Measurements from ENCODE around the gene PLA2G15.
"Not testable (repeated sequence)": the region's sequence is repeated elsewhere in the genome, so short reads cannot be mapped to it uniquely, and the experiment has no call there.

PLA2G15 gene

GRCh38 chr16:68281368-68282063 lies 36.3 kb downstream of the PLA2G15 start:
- no peak for DNase-seq

DNA sequence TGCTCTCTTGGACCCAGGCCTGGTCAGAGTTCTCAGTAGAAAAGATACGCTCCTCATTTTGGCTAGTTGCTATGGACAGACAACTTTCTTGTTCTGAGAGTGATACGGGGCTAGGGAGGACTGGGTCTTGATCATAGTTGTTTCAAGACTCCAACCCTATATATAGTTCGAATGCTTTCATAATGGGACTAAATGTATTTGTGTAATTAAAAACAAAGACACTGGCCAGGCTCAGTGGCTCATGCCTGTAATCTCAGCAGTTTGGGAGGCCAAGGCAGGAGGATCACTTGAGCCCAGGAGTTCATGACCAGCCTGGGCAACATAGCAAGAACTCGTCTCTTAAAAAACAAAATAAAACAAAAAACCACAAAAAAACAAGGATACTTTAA lies 36.9 kb downstream of the PLA2G15 start:
- DNase-seq: no peak

DNA sequence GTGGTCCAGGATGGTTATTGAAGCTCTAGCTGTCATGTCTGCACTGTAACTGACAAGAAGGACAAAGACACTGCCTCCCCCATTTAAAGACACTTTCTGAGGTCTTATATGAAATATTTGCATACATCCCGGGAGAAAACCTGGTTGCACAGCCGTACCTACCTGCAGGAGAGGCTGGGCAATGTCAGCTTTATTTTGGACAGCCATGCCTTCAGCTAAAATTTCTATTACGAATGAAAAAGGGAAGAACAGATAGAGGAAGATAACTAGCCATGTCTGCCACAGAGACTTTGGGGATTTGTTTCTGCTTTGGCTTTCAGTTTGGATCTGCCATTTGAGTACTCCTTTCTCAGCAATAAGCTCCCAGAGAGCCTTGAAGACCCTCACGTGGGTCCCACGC lies 38.2 kb downstream of the PLA2G15 start:
- DNase-seq: no peak

GRCh38 chr16:68283801-68284598 lies 38.8 kb downstream of the PLA2G15 start:
- no peak for DNase-seq

DNA sequence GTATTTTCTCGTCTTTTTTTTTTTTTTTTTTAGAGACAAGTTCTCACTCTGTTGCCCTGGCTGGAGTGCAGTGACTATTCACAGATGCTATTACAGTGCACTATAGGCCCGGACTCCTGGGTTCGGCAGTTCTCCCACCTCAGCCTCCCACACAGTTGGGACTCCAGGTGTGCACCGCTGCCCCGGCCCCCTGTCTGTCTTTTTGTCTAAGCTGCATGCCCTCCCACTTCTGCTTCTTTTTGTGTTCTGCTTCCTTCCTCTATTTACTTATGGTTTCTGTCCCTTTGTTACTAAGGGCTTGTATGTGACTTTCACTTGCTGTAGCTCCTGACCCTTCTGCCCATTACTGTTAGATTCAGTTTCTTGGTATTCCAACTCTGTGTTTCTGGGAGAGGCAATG lies 39.7 kb downstream of the PLA2G15 start:
- no peak for DNase-seq

DNA sequence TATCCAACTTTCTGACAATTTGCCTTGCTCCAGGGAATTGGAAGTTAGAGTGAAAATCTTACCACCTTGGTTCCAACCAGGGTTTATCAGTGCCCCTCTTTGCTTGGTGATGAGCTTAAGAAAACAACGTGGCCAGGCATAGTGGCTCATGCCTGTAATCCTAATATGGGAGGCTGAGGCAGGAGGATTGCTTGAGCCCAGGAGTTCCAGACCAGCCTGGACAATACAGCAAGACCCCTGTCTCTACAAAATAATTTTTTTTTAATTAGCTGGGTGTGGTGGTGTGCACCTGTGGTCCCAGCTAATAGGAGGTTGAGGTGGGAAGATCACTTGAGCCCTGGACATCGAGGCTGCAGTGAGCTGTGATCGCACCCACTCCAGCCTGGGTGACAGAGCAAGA lies 40.5 kb downstream of the PLA2G15 start:
- DNase-seq: no peak

DNA sequence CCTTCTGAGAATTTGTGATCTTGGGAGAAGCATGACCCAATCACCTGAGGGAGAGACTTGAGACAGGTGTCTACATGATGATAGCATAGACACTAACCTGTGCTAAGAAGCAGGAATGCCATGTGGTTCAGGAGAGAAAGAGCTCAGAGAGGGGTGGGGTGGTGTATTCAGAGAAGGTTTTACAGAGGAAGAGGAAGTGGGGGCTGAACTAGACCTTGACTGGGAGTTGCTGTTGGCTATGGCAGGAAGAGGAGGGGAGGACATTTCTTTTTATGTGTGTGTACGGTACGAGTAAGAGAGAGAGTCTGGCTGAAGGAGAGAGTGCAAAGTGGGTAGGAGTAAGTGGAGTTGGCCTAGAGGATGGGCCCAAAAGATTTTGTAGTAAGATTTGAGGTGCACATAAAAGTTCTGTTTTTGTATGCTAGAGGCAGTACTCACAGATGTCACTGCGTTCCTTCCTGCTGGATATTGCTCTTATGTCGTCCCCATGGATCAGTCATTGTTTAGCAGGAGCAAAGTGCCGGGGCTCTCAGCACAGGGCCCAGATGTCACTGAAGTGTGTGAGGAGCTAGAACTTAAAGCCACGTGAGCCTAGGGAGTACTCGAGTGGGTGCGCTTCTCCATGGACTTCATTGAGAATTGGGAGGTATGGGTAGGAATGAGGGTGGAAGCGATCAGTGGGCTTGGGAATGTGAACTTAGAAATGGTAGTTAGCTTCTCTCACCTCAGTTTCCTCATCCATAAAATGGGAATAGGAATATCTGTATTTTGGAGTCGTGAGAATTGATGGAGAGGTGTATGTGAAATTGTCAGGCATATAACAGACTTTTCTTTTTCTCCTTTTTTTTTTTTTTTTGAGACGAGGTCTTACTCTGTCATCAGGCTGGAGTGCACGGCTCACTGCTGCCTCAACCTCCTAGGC lies 41.2 kb downstream of the PLA2G15 start:
- DNase-seq: no peak

GRCh38 chr16:68287276-68288251 lies 42.4 kb downstream of the PLA2G15 start:
- no peak for DNase-seq

DNA sequence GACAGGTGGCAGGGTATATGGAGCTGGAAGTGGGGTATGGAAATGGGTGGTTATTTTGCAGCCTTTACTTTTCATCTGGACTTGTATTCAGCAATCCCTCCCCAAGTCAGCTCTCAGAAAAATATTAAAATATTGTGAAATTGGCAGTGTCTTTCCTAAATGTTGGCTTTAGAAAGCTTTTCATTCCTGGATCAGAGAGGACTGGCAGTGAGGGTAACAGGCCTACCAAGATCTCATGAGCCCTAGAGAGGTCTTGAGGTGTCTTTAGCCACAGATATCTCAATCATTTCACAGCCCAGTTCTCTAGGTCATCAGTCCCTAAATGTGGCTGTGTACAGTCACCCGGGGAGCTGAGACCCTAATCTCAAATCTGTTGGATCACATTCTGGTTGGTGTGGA lies 43.1 kb downstream of the PLA2G15 start:
- no peak for DNase-seq

DNA sequence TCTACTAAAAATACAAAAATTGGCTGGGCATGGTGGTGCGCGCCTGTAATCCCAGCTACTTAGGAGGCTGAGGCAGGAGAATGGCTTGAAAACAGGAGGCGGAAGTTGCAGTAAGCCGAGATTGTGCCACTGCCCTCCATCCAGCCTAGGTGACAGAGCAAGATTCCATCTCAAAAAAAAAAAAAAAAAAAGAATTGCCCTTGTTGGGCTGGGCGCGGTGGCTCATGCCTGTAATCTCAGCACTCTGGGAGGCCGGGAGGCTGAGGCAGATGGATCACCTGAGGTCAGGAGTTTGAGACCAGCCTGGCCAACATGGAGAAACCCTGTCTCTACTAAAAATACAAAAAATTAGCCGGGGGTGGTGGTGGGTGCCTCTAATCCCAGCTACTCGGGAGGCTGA lies 43.6 kb downstream of the PLA2G15 start:
- DNase-seq: not testable (repeated sequence)

- DNase-seq: no peak
Observed at GRCh38 chr16:68289202-68289601, 44.0 kb downstream of the PLA2G15 start.

DNA sequence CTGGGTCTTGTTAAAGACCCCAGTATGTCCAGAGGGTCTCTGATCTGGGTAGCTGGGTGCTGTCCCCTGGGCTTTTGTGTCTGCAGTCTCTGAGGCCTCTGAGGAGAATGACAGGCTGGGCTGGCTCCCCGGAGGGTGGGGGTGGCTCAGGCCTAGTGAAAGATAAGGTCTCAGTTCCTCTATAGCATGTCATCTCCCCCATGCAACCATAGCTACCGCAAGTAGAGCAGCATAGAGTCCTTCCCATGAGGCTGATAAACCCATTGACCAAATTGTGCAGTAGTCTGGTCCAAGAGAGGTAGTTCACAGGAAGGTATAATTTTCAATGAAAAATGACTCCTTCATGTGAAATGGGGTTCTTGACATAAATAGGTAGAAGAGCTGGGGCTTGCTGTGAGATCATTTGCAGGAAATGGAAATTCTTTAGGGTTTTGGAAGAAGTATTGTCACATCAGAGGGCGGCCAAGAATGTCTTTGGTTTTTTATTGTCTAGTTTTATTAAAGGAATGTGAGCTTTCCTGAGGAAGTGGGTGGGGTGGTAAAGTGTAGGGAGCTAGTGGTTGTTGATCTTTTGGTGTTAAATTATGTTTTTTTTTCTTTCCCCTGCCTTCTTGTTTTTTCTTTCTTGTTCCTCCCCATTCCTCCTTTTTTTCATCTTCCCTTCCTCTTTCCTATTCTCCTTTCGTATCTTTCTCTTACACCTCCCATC lies 44.6 kb downstream of the PLA2G15 start:
- DNase-seq: no peak

DNA sequence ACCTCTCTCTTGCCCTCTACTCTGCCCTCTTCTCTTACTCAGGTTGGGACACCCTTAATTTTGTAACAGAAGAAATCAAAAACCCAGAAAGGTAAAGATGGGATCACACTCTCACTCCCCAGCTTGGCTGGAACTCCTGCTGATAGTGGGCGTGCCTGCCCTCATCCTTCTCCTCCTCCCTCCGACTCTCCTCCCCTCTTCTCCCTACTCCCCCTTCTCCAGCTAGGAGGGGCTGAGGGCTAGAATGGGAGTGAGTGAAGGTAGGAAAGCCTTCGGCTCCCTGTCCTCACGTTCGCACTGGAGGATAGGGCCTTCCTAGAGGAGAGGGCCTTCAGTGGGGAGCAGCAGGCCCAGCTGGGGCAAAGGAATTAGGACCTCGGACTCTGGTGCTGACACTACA lies 45.3 kb downstream of the PLA2G15 start:
- no peak for DNase-seq

DNA sequence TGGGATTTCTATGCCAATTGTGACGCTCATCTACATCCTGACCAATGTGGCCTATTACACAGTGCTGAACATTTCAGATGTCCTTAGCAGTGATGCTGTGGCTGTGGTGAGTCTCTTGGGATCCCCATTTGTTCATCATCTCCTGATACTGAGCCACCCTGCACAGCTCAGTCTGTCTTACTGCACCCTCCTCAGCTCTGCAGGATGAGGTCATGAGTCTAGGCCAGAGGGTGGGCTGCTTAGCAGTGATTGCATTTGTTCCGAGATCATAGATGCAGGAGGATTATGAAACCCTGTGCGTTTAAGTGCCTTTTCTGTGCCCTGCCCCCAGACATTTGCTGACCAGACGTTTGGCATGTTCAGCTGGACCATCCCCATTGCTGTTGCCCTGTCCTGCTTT lies 46.1 kb downstream of the PLA2G15 start:
- no peak for DNase-seq

- DNase-seq: no peak
Observed at GRCh38 chr16:68292425-68292824, 47.3 kb downstream of the PLA2G15 start.

- no peak for DNase-seq
Observed at GRCh38 chr16:68296291-68296690, 51.1 kb downstream of the PLA2G15 start.

GRCh38 chr16:68296693-68297092 lies 51.5 kb downstream of the PLA2G15 start:
- DNase-seq: no peak

DNA sequence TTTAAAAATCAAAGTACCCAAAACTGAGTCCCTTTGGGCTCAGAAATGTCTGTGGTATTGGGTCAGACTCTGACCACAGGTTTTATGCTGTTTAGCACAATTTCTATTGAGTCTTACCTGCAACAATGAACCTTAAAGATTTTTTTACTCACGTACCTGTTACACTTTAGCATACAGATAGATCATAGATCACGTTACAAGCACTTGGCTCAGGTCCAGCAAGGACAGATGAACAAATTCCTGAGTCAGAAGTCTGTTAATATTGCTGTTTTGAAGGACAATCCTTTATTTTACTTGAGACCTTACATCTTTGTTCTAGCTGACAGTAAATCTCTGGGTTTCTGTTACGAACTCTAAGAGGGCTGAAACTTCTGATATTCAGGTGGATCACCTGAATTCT lies 52.7 kb downstream of the PLA2G15 start:
- no peak for DNase-seq

DNA sequence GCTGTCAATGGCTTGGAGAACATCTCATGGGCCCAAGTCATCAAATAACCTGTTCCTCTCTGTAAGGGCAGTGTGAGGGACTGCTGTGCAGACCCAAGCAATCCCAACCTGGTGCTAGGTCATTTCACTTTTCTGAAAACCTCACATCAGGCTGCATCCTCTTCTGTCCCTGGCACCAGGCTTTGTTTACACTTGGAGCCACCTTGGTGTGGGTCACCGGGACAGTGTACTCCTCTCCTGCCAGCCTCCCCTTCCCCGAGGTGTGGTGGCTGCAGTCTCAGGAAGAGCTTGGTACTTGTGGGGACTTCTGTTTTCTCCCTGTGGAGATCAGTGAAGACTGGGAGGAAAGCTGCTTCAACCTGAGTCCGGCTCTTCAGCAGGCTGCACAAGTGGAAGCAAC lies 53.1 kb downstream of the PLA2G15 start:
- DNase-seq: no peak

DNA sequence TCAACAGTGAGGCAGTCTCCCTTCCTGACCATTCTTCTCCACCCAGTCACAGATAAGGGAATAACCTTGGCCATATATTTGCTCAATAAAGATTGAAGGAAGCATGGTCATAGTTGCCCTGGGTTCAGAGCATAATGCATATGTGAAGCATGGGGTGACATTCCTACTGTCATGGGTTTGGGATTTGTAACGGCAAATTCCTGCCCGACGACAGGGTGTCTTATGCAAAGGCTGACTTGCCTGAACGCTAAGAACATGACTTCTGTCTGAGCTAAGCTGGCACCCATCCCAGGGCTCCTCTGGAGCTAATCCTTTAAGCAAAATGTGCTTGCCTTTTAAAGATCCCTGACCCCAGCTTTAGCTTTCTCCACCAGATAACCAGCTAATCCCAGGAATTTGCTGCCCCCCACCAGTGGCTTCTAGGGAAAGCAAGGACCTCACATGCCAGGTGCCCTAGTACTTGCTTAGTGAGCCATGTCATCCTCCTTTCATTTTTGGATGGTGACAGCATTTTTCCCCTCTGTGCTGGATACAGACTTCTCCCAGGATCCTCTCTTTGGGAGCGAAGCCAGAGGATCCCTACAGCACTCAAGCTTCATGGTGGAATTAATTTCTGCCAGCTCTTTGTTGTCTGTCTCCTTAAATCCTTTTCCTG lies 53.9 kb downstream of the PLA2G15 start:
- peak; percentile 39 for DNase-seq

Data from NCI-H1694 (cell line).